HG03108 (cell line): ENCODE results near the gene FAM177B.

Source experiments
- ATAC-seq: cut with Tn5 transposase; IDR thresholded peaks from one replicate; pipeline ENCODE4 v1.9.1; 2021; ENCODE audit warnings: moderate library complexity; ENCODE audit not compliant: unreplicated experiment

Gene FAM177B

DNA sequence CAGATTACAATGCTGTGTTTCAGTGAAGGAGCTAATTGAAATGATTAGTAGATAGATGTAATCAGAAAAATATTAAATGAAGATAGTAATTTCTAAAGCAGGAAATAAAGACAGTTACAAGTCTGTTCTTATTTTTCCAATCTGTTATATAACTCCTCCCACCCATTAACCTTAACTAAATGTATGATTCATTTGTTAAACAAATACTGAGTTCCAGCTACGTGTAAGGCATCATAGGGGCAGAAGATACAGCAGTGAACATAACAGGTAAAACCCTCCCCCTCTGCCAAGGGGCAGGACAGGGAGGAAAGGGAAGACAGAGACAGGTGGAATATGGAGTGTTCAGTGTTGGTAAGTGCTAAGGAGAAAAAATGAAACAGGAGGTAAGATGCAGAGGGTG, at the start of gene FAM177B:
TSS of gene FAM177B (plus strand) at position 231 of the 400 bp plus-strand sequence. CDS start 9,344 bp downstream, outside the sequence.
- no peak for ATAC-seq

DNA sequence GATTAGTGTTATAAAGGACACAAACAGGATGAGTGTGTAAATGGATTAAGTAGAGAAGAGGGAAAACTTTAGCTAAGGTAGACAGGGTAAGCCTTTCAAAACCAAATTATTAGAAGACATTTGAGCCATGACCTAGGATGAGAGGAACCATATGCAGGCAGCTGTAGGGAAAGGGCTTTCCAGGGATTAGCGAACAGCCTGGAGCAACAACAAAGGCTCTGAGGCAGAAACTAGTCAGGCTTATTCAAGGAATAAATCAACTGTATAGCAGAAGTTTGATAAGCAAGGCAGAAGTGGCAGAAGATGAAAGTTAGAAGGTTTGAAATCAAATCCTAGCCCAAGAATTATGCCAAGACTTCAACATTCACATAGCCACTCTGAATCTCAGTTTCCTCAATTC, 46.0 kb upstream of the FAM177B start:
- no peak for ATAC-seq

- ATAC-seq: no peak
Measured at GRCh38 chr1:222694927-222695326, 42.1 kb upstream of the FAM177B start.

GRCh38 chr1:222696741-222697140, 40.3 kb upstream of the FAM177B start:
- no peak for ATAC-seq

DNA sequence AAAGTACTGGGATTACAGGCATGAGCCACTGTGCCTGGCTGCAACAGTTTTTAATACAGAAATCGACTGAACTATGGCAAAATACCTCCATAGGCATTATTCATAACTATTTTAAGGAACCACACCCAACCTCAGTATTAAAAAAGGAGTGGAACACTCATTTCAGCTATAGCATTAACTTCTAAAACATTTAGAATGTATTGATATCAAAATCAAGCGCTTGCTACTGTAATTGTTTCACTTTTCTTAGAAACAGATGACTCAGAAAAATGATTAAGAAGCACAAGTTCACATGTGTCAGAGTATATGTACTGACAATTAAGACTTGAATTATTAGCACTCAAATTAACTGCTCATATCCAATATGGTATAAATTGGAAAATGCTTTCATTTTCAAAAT, 39.8 kb upstream of the FAM177B start:
- no peak for ATAC-seq

GRCh38 chr1:222697826-222698225, 39.2 kb upstream of the FAM177B start:
- no peak for ATAC-seq

DNA sequence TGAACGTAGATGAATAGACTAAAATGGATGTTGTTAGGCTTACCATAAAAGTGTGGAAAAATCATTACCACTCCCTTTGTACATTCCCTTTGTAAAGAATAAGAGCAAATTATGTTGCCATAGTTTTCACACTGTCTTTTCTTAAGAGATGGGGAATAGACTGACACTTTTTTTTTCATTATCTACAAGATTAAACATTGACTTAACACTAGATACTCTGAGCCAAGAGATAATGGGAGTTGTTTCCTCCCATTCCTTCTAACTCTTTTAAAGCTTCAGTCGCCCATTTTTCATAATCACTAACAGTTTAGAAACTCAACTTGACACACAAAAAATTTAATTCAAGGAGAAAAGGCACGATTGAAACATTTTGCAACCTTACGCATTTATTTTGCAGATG, 34.8 kb upstream of the FAM177B start:
- ATAC-seq: no peak

DNA sequence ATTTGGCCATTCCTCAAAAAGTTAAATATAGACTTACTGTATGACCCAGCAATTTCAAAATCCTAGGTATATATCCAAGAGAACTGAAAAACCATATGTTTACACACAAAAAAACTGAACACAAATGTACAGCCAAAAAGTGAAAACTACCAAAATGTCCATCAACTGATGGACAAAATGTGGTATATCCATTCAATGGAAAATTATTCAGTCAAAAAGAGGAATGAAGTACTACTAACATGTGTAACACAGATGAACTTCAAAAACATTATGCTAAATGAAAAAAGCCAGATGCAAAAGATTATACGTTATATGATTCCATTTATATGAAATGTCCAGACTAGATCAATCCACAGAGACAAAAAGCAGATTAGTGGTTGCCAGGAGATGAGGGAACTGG, 32.7 kb upstream of the FAM177B start:
- no peak for ATAC-seq

DNA sequence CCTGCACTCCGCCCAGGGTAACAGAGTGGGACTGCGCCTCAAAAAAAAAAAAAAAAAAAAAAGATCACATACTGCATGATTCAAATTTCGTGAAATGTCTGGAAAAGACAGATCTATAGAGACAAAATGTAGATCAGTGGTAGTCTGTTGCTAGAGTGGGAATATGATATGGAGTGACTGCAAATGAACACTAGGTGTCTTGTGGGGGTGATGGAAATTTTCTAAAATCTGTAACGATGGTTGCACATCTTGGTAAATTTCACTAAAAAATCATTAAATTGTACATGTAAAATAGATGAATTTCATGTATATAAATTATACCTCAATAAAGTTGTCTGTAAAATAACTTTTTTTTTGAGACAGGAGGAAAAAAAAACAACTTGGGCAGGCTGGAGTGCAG, 30.2 kb upstream of the FAM177B start:
- ATAC-seq: no peak

GRCh38 chr1:222709700-222710153, 27.3 kb upstream of the FAM177B start:
- ATAC-seq: no peak

DNA sequence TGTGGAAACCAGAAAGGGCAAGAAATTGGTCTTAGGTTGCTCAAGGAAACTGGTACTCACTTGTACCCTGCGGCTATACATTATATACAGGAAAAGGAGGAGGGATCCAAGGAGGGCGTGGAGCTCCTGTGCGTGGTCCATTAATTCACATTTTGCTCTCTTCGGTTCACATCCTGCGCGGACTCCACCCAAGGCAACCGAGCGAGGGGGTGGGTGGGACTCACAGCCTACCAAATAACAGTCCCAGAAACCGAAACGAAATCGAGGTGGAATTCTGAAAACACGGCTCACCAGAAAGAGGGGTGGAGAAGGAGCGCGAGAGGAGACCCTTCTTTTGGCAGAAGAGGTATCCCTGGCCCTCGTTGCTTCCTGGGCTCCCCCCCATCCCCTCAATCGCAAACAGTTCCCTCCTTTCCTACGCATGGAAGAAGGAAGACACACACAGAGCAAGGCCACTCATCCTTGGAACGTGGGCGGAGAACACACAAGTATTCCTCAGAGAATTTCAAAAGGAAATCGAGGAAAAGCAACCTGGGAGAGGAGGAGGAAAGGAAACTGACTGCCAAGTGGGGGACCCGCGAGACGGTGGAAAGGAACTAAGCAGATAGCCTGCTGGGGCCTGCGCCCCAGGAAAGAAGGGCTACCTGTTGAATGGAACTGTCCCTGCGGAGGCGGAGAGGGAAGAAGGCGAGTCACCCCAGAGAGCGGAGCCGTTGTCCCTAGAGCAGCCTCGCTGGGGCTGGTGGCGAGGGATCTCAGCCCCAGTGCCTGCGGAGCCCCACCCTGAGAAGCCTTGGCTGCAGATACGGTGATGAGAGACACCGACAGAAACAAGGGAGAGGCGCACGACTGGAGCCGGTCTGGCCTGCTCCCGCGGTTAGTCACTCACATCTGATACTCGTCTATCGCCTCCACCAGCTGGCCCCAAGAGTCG, 25.4 kb upstream of the FAM177B start:
- ATAC-seq: peak; percentile 15

DNA sequence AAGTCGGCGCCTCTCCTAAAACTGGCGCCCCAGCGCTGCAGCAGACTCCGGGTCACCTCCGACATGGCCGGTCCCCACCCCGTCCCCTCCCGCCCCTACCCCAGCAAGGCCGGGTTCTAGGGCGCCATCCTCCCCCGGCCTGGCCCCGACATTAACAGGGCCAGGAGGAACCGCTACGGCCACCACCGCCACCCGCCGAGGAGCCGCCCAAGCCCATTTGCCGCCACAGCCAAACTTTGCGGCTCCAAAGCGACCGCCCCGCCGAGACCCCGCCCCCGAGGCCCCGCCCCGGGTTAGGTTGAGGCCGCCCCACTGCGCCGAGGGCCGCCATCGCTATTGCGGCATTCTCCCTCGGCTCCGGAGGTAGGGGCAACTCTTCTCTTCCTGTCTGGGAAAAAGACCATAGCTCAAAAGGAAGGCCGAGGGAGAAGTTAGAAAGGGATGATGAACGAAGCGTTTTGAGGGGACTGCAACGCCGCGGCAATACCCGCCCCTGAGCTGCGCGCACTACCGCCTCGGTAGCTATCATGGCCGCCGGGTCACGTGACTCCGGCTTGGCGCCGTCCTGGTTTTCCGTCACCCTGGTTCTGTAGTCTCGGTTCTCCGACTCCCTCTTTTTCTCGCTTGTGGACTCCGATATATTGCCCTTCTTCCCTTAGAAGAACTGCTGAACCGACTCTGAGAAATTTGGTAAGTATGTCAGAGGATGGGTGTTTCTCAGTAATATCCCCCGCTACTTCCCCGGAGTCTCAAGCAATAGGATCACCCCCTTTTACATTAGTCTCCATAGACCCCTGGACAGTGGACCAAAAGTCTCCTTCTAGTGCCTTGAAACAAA, 24.5 kb upstream of the FAM177B start, which contains the start of the genes AIDA and BROX:
TSS of gene AIDA (minus strand) at position 239 of the 838 bp plus-strand sequence. CDS start at position 65, 174 bp downstream.
TSS of gene BROX (plus strand) at position 312 of the 838 bp plus-strand sequence. CDS start 3,136 bp downstream, outside the sequence.
- peak; percentile 68 for ATAC-seq

- peak; percentile 72 for ATAC-seq
Measured at GRCh38 chr1:222713091-222713961, 23.7 kb upstream of the FAM177B start.

- ATAC-seq: no peak
Measured at GRCh38 chr1:222716393-222716792, 20.6 kb upstream of the FAM177B start.

DNA sequence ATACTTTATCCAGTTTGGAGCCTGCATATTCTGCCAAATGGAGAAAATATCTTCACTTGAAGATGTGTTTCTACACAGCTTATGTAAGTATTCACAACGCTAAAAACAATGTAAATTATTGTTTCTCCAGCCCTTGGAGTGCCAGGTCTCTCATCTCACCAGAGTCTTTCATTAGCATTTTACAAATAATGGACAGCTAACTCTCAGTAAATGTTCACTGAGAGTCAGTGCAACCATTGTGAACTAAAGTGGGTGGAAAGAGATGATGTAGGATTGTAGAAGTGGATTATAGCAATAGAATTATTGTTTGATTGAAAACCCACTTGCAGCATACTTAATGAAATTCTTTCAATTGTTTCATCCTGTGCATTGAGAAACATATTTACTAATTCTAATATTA, 8.3 kb upstream of the FAM177B start:
- no peak for ATAC-seq

DNA sequence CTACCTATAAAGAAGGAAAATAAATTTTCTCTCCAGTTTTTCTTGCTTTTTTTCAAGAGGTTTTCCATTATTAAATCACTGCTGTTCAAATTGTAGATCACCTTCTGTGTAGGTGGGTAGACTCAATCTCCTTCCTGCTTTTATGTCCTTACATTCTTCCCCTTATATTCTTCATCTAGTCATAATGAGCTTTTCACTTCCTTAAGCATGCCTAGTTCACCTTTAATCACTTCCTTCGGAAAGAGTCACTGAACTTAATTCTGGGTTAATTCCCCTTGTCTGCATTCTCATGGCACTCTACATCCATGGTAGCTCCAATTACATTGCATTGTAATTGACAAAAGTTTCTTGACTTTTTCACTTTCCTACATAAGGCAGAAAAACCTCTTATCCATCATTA, 6.1 kb upstream of the FAM177B start:
- ATAC-seq: no peak

DNA sequence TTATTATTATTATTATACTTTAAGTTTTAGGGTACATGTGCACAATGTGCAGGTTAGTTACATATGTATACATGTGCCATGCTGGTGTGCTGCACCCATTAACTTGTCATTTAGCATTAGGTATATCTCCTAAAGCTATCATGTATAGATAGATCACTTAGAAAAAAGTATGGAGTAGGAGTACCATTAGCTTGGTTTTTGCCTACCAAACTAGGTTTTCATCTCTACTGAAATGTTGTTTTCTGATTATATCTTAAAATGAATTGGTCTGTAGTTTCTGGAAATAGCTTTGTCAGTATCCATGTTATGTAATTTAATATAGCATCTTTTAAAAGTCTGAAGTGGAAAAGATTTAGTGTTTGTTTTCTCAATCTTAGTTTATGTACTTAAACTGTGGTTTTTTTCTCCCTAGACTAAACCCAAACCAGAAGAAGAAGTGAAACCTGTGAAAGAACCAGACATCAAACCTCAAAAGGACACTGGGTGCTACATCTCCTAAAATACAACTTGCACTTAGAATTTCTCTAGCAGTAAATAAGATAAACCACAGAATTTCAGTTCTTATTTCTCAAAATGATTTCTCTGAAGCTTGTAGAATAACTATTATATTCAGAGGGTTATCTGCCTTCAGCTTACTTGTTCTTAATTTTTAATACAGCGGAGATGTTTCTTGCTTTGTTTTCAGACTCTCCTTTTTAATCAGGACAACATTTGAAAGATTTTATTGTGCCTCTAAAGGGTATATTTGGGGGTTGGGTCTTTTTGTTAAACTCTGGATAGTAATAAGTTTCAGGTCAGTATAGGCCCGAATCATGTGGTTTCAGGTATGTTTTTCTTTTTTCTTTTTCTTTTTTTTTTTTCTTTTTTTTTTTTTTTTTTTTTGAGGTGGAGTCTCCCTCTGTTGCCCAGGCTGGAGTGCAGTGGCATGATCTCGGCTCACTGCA, 4.5 kb upstream of the FAM177B start:
- ATAC-seq: peak; percentile 97

DNA sequence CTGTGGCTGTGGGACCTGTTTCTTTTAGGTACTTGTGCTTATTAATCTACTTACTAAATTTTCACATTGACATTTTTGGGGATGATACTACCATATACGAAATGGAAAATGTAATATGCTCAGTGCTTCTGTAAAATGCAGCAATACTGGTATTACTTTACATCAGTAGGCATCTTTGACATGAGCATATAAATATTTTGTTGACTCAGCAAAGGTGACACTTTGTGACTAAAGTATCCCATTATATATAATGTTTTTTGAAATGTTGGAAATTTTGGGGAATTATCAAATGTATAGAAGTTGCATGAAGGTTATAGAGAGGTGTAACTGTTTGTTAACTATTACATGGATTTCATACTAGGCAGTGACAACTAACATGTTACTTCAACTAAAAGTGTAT, 2.3 kb upstream of the FAM177B start:
- ATAC-seq: no peak

DNA sequence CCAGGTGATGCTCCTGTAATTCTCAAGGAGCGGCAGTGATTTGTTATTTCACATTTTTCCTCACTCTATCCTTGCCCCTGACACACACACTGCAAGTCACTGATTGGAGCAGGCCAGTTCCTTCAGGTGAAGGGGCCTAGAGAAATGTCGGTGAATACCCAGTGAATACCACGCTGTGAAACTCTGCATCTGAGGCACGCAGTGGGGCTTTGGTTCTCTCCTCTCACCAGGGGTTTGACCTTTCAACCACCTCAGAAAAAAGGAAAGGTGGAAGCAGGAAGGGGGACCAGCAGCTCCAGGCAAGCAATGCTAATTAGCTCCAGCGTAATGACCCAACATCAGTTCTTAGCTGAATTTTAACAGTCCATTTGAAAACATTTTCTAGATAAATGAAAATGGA, 532 bp upstream of the FAM177B start:
- no peak for ATAC-seq
